ENCODE measurements around the gene HNRNPUL2. TPM values are rescaled to one million over a fixed set of nuclear protein-coding genes. Genes with fewer than 3 reads are reported as not detected.

The HNRNPUL2 gene
- total RNA-seq, 6 experiments from 2014 or later = 34.5 to 44.6 (median 41.6) TPM

DNA sequence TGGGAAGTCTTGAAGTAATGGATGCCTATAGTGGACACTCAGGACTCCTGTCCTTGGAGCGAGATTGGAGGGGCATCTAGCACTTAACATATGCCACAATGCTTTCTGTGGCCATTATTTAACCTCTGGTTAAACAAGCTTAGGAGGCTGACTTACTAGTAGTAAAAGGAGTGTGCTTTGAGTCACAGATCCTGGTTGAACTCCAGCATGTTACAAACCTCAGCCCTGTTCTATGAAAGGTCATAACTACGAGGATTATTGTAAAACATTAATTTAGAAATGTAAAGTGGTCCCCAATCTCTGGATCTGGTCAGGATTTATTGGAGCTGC lies 54.1 kb downstream of the HNRNPUL2 start:
- peaks cover 25% of the 10 kb centered on the region for H3K36me3 Mint-ChIP-seq (ENCODE audit: low read depth)

GRCh38 chr11:62671608-62672389 lies 55.5 kb downstream of the HNRNPUL2 start, which contains the start of the genes LBHD1 and UQCC3:
TSS of gene LBHD1 (minus strand) at chr11:62672267. CDS start at chr11:62670031, 2,236 bp downstream.
TSS of gene UQCC3 (plus strand) at chr11:62671673. CDS start at chr11:62671746, 73 bp downstream.
- TF ChIP-seq CTCF (IDR thresholded peaks at IDR 0.05) = no peak
- peak; percentile 84 for DNase-seq
- no peaks in the 10 kb centered on the region for H3K9me3 Mint-ChIP-seq
- peaks cover 1% of the 10 kb centered on the region; the same call in 1 of the 2 replicates for H3K27me3 Mint-ChIP-seq (ENCODE audit: insufficient read depth)
- H3K27ac Mint-ChIP-seq = peak within 1 kb of the TSS; percentile 97
- peaks cover 45% of the 10 kb centered on the region for H3K4me1 Mint-ChIP-seq (ENCODE audit: low read depth)
- H3K36me3 Mint-ChIP-seq (ENCODE audit: low read depth) = peaks cover 21% of the 10 kb centered on the region
- H3K4me3 Mint-ChIP-seq = peak within 1 kb of the TSS; percentile 99

More for the DNA sequence above, 54.1 kb downstream of the HNRNPUL2 start:
- Mint-ChIP-seq H3K4me1 (ENCODE audit: low read depth) (peaks cover 51% of the 10 kb centered on the region), H3K27ac (peak overlapping the region; percentile 97; the same call in 1 of the 2 replicates), H3K4me3 (peak overlapping the region; percentile 99; the same call in 1 of the 2 replicates), H3K9me3 (no peaks in the 10 kb centered on the region), H3K27me3 (ENCODE audit: insufficient read depth) (peaks cover 4% of the 10 kb centered on the region; the same call in 1 of the 2 replicates)
- DNase-seq = no peak
- TF ChIP-seq CTCF (IDR thresholded peaks at IDR 0.05) = no peak

- DNase-seq = no peak
- Mint-ChIP-seq H3K27ac (peak overlapping the region; percentile 97), H3K9me3 (no peaks in the 10 kb centered on the region), H3K27me3 (ENCODE audit: insufficient read depth) (peaks cover 1% of the 10 kb centered on the region; the same call in 1 of the 2 replicates), H3K36me3 (ENCODE audit: low read depth) (peaks cover 26% of the 10 kb centered on the region), H3K4me3 (peak overlapping the region; percentile 99), H3K4me1 (ENCODE audit: low read depth) (peaks cover 50% of the 10 kb centered on the region)
- no peak for TF ChIP-seq CTCF (IDR thresholded peaks at IDR 0.05)
These were observed 56.0 kb downstream of the HNRNPUL2 start for GRCh38 chr11:62671236-62671607.

GRCh38 chr11:62669420-62670161 lies 57.7 kb downstream of the HNRNPUL2 start:
- H3K9me3 Mint-ChIP-seq = peaks cover 5% of the 10 kb centered on the region; the same call in 1 of the 2 replicates
- H3K27me3 Mint-ChIP-seq (ENCODE audit: insufficient read depth) = peaks cover 10% of the 10 kb centered on the region
- peak overlapping the region; percentile 59 for H3K27ac Mint-ChIP-seq
- H3K4me3 Mint-ChIP-seq = no peak overlapping the region; the same call in 1 of the 2 replicates
- DNase-seq = no peak
- peaks cover 33% of the 10 kb centered on the region for H3K36me3 Mint-ChIP-seq (ENCODE audit: low read depth)
- peaks cover 50% of the 10 kb centered on the region for H3K4me1 Mint-ChIP-seq (ENCODE audit: low read depth)
- TF ChIP-seq CTCF (IDR thresholded peaks at IDR 0.05) = no peak

DNA sequence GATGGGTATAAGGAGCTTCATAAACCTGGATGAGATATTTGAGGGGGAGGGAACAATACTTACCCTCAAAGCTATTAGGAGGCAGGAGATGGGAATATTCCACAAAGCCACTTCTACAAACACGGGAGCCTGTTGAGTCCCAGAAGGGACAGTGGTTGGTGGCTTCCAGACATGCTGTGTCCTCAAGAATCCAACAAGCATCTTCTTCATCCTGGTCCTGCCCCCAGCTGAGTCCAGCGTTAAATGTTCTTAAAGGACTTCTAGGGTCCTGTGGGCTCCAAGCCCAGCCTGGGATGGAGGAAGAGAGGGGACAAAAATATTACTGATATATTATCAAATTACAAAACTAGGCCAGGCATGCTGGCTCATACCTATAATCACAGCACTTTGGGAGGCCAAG lies 59.8 kb downstream of the HNRNPUL2 start:
- H3K9me3 Mint-ChIP-seq = peaks cover 5% of the 10 kb centered on the region; the same call in 1 of the 2 replicates
- peaks cover 39% of the 10 kb centered on the region for H3K36me3 Mint-ChIP-seq (ENCODE audit: low read depth)
- no peak for TF ChIP-seq CTCF (IDR thresholded peaks at IDR 0.05)
- peak overlapping the region; percentile 99 for H3K4me3 Mint-ChIP-seq
- H3K27ac Mint-ChIP-seq = peak overlapping the region; percentile 96
- H3K4me1 Mint-ChIP-seq (ENCODE audit: low read depth) = peaks cover 43% of the 10 kb centered on the region
- DNase-seq = no peak
- H3K27me3 Mint-ChIP-seq (ENCODE audit: insufficient read depth) = peaks cover 10% of the 10 kb centered on the region

Measured in HFFc6 (cell line).